GM12801 (cell line): ENCODE measurements around the gene SERINC3.

ENCODE experiments used
- TF ChIP-seq, protein P1 (sequence below): IDR thresholded peaks from one replicate; pipeline ENCODE4 v1.5.1; 2011; ENCODE audit warnings: control low read depth; ENCODE audit not compliant: insufficient read length; ENCODE audit errors: extremely low read depth

Gene SERINC3

DNA sequence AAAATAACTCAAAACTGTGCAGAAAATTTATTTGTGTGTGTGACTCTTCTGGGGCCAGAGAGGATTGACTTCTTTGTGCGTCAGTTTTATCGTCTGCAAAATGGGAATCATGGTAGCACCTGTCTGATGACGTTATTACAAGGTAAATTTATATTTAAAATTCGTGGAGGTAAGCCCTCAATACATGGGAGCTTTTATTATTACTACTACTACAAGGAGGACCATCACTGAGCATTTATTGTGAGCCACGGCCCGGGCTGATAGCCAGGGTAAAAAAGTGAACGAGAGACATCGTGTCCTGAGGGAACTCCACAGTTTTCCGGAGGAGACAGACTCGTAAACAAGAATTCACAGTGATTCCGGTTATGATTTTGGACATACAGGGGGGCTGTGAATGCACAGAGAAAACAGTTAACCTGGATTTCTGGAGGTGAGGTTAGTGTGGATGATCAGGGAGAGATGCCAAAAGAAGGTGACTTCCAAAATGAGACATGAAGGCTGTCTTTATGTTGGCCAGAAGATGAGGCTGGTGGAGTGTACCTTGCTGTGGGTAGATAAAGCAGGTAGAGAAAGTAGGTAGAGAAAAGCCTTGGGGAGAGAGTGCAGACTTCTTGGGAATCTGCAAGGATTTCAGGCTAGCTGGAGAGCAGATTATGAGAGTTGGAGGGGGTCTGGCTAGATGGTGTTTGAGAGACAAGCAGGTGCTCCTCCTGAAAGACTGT is 10.6 kb upstream of the SERINC3 start:
- TF ChIP-seq, protein P1, sequence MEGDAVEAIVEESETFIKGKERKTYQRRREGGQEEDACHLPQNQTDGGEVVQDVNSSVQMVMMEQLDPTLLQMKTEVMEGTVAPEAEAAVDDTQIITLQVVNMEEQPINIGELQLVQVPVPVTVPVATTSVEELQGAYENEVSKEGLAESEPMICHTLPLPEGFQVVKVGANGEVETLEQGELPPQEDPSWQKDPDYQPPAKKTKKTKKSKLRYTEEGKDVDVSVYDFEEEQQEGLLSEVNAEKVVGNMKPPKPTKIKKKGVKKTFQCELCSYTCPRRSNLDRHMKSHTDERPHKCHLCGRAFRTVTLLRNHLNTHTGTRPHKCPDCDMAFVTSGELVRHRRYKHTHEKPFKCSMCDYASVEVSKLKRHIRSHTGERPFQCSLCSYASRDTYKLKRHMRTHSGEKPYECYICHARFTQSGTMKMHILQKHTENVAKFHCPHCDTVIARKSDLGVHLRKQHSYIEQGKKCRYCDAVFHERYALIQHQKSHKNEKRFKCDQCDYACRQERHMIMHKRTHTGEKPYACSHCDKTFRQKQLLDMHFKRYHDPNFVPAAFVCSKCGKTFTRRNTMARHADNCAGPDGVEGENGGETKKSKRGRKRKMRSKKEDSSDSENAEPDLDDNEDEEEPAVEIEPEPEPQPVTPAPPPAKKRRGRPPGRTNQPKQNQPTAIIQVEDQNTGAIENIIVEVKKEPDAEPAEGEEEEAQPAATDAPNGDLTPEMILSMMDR = no peak

DNA sequence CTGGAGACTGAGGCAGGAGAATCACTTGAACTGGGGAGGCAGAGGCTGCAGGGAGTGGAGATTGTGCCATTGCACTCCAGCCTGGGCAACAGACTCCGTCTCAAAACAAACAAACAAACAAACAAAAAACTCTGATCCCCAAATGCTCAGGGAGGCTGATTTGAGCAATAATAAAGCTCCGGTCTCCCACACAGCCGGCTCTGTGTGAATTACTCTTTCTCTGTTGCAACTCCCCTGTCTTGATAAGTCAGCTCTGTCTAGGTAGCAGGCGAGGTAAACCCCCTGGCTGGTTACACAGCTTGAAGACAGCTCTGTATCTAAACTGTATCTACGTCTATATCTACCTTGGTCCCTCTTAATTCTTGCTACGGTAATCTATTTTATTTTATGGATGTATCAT is 6.4 kb upstream of the SERINC3 start:
- TF ChIP-seq, protein P1 = no peak

DNA sequence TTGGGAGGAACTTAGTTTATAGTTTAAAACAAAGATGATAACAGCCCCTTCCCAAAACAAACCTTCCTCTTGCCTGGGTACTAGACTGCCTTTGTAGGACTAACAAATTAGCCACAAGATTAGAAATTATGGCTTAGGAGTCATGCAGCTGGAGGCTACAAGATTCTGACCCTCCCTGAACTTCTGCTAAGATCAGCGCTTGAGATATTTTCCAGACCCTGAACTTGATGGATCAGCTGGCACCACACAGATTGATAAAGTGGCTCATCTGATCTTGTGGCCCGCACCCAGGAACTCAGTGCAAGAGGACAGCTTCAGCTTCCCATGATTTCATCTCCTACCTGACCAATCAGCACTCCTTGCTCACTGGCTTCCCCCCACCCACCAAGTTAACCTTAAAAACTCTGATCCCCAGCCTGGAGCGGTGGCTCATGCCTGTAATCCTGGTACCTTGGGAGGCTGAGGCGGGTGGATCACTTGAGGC is 5.9 kb upstream of the SERINC3 start:
- TF ChIP-seq, protein P1 = no peak

DNA sequence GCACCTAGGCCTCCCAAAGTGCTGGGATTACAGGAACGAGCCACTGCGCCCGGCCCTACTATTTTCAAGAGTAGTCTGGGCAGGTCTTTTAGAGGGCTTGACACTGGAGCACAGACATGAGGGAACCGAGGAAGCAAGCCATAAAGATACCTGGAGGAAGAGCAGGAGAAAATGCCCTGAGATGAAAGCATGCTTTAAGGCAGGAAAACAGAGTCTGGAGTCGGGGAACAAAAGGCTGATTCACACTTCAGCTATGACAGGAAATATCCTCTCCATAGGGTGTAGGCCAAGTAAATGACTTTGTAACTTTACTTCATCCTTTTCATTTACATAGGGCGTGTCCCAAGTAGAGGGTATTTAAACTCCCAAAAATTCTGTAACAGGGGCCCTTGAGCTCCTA is 4.3 kb upstream of the SERINC3 start:
- TF ChIP-seq, protein P1 = no peak

DNA sequence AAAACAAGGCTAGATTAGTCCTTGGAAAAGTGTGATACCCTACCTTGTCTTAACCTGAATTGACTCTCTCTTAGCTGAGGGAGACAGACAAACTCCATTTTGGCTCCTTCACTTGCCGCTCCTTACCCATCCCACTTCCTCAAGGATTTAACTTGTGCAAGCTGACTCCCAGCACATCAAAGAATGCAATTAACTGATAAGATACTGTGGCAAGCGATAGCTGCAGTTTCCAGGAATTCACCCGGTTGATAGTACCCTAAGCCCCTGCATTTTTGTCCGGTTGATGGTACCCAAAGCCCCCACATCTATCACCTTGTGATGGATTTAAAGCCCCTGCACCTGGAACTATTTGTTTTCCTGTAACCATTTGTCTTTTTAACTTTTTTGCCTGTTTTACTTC is 1.9 kb upstream of the SERINC3 start:
- TF ChIP-seq, protein P1 = no peak

DNA sequence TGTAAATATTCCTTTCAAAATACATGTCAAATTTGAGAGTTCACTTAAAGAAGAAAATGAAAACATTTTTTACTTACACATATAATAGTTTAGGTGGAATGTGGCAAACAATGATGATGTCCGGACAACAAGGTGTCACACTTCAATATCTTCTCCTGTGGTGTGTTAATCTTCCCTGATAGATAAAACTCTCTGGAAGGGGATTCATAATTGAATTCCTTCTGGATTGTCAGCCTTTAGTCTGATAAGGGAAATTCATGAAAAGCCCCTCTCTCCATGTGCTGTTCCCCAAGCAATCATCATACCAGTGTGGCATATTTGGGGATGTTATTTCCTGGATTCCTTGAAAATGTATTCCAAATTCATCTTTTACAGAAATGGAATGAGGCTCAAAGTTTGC is 971 bp upstream of the SERINC3 start:
- TF ChIP-seq, protein P1 = no peak

DNA sequence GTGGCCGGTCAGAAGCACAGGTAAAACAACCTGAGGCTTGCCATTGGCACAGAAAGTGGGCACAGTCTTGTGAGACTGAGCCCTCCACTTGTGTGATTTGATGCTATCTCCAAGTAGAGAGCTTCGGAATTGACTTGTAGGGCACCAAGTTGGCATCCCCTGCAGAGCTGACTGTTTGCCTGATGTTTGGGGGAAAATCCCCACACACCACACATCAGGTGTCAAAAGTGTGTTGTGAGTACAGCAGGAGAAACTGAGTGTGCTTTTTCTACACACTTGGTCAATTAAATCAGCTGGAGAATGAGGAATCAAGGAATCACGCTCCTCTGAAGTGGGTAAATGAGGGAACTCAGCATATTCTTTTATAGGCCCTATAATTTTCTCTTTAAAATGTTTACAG is 989 bp downstream of the SERINC3 start:
- TF ChIP-seq, protein P1 = no peak
